ENCODE measurements around the gene NSFL1C.

Gene NSFL1C

DNA sequence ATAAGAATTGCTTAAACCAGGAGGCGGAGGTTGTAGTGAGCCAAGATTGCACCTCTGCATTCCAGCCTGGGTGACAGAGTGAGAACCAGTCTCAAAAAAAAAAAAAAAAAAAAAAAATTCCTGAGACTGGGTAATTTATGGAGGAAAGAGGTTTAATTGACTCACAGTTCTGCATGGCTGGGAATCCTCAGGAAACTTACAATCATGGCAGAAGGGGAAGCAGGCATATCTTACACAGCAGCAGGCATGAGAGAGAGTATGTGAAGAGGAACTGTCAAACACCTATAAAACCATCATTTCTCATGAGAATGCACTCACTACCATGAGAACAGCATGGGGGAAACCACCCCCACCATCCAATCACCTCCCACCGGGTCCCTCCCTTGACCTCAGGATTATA lies 72.0 kb downstream of the NSFL1C start:
- no peak for DNase-seq (ENCODE audit: low read depth)
- no peak overlapping the region for H3K4me3 ChIP-seq (ENCODE audit: low read depth, low read length)
- TF ChIP-seq, protein P1, sequence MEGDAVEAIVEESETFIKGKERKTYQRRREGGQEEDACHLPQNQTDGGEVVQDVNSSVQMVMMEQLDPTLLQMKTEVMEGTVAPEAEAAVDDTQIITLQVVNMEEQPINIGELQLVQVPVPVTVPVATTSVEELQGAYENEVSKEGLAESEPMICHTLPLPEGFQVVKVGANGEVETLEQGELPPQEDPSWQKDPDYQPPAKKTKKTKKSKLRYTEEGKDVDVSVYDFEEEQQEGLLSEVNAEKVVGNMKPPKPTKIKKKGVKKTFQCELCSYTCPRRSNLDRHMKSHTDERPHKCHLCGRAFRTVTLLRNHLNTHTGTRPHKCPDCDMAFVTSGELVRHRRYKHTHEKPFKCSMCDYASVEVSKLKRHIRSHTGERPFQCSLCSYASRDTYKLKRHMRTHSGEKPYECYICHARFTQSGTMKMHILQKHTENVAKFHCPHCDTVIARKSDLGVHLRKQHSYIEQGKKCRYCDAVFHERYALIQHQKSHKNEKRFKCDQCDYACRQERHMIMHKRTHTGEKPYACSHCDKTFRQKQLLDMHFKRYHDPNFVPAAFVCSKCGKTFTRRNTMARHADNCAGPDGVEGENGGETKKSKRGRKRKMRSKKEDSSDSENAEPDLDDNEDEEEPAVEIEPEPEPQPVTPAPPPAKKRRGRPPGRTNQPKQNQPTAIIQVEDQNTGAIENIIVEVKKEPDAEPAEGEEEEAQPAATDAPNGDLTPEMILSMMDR (IDR thresholded peaks at IDR 0.05; ENCODE audit: insufficient read depth, low read depth, low read length, missing control alignments), result no peak

DNA sequence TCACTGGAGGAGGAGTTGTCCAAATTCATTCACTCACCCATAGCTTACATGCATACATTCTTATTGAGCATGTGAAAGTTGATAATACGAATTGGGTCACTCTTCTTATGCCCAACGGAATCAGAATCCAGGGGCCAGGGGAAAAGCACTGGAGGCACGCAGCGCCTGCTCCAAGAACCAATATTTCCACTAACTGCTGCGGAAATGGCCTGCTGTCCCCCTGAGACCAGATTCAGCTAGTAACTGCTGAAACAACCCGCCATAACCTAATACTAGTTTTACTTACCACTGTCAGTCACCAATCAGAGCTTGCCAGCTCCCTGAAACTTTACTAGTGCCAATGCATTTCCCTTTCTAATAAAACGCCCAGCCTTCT lies 73.2 kb downstream of the NSFL1C start:
- DNase-seq (ENCODE audit: low read depth), result no peak
- peak overlapping the region; percentile 73 for H3K4me3 ChIP-seq (ENCODE audit: low read depth, low read length)
- TF ChIP-seq, protein P1 (IDR thresholded peaks at IDR 0.05; ENCODE audit: insufficient read depth, low read depth, low read length, missing control alignments), result no peak

DNA sequence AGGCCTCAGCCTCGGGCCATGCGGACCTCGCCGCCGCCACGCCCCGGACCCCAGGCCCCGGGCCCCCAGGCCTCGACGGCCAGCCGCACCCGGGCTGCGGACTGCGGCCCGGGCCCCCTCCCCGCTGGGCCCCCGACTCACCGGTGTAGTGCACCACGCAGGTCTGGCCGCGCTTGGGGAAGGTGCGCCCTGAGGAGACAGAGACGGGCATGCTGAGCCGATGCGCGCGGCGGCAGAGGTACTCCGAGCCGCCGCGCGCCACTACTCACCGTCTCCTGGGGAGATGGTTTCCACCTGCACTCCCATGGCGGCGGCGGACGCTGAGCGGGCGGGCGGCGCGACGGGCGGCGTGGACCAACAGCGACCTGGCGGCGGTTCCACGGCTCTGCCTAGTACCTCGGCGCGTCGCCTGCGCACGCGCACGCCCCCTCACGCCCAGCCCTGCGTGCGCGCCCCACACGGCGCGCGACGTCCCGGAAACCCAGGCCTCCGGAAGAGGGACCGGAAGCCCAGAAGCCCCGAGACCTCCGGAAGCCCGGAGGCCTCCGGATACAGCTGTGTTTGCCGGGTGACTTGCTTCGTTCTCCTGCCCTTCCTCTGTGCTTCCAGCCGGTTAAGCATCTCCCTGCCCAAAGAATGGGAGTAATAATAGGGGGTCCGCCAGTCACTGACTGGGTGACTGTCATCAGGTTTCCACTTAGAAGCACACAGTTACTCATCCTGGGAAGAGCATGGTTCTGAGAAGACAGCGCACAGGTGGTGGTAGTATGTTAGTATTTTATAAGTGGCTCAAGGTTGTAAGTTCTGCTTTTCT lies 73.7 kb downstream of the NSFL1C start, which contains the start of gene FKBP1A:
TSS of gene FKBP1A (minus strand) at position 362 of the 814 bp plus-strand sequence. CDS start at position 306, 56 bp downstream.
- DNase-seq (ENCODE audit: low read depth), result peak; percentile 95
- TF ChIP-seq, protein P1 (IDR thresholded peaks at IDR 0.05; ENCODE audit: insufficient read depth, low read depth, low read length, missing control alignments), result no peak
- H3K4me3 ChIP-seq (ENCODE audit: low read depth, low read length), result peak within 1 kb of the TSS; percentile 93

DNA sequence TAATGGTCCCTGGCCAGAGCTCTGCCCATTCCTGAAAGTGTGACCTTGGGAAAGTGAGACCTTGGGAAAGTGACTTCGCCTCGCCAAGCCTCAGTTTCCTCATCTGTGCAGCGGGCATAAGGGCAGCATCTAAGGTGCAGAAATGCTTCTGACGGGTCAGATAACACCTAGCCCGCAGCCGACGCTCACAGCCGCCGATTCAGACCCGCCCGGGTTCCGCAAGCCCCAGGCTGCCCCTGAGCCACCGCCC lies 74.3 kb downstream of the NSFL1C start:
- TF ChIP-seq, protein P1 (IDR thresholded peaks at IDR 0.05; ENCODE audit: insufficient read depth, low read depth, low read length, missing control alignments), result no peak
- no peak for DNase-seq (ENCODE audit: low read depth)

More for the DNA sequence above, 74.3 kb downstream of the NSFL1C start:
- peak overlapping the region; percentile 93 for H3K4me3 ChIP-seq (ENCODE audit: low read depth, low read length)
